Stimulated activated CD4-positive, alpha-beta T cell treated with anti-CD3 and anti-CD28 coated beads, TNF-alpha, amount 100 ng/mL, for 48 hours (primary cell): ENCODE data around the gene PIAS4.

Source experiments
- DNase-seq, 3 donors: peaks; one replicate each; pipeline ENCODE4 v3.0.0-alpha.2; 2020; ENCODE audit warnings: low read depth in 3 of 3

PIAS4 gene

GRCh38 chr19:4059891-4060620 is 52.5 kb downstream of the PIAS4 start:
- no peak for DNase-seq

GRCh38 chr19:4060621-4061177 is 53.2 kb downstream of the PIAS4 start:
- no peak for DNase-seq

DNA sequence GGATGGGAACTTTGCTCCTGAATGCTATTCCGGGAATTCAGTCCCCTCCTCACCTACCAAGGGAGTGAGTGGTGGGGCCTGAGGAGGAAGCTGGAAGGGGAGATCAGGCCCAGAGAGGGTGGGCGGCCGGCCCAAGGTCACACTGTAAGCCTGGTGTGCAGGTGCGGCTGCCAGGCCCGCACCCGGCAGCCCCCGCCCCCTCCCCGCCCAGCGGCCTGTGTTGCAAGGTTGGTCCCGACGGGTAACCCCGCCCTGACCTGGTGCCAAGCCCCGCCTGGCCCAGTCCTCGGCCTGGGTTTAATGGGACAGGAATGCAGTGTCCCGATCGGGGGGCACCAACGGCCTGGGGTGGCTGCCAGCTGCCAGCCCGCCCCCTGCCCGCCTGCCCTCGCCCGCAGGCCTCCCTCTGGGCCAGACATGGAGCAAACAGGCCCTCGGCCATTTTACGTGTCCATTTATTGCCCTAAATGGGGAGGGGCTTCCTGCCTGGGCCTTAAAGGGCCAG is 53.7 kb downstream of the PIAS4 start:
- DNase-seq: no peak

GRCh38 chr19:4061683-4062418 is 54.3 kb downstream of the PIAS4 start:
- no peak for DNase-seq

DNA sequence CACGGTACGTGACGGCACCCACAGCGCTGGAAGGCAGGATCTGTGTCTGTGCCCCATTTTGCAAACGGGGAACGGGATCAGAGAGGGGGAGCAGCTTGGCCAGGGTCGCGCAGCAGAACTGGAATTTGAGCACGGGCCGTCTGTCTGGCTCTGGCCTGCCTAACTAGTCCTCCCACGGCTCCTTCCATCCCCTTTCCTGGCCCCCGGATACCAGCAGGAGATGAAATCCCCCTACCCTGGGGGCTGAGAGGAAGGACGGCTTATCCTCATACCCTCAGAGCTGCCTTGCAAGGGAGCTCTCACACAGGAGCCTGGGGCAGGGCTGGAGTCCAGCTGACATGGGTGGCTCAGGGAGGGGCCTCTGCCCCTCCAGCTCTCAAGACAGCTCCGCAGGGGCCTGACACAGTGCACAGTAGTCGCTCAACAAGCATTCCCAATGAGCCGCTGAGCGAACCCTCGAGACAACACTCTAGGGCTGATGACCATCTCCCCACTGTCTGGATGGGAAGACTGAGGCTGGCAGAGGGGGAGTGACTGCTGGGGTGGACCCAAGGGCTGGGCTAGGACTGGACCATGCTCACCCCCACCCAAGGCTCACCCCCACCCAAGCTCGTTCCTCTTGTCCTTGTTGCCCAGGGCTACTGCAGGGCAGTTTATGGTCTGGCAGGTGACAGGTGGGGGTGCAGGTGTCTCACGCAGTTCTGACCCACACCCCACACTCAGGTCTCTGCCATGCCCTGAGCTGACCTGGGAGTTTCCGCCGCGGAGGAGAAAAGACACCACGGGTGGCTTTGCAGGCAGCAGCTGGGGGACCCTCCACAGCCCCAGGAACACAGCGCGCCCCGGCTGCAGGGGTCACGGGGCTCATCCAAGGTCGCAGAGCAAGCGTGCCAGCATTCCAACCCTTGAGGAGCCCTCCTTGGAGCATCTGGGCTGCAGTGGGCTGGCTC is 55.2 kb downstream of the PIAS4 start:
- no peak for DNase-seq

DNA sequence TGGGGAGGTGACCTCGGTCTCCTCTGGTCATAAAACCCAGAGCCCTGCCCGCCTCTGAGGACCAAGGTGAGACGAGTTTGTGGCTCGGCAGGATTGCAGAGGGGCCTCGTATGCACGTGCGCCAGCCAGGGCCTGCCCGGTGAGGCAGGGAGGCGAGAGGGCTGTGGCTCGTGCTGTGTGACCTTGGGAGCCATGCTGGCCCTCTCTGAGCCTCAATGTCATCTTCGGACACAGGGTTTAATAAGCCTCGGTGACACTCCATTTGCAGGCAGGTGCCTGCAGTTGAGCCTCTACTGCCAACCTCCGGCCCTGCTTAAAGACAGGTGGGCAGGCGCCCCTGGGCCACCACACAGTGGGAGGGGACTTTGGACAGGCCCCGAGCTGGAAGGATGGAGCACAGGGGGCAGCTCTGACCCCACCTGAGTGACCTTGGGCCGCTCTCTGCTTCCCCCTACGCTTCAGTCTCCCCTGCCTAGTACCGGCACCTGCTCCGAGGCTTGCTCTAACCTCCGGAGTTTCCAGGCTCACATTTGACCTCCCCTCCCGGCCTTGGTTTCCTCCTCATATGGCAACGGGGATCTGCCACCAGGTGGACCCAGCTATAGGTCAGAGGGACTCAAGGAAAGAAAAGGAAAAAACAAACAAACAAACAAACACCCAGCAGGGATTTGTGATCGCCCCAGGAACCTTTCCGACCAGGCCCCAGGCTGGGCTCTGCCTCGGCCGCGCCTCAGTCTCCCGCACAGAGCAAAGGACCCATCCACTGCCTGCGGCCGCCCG is 56.0 kb downstream of the PIAS4 start:
- DNase-seq: no peak

GRCh38 chr19:4064149-4064495 is 56.6 kb downstream of the PIAS4 start:
- DNase-seq: no peak

GRCh38 chr19:4064496-4065260 is 57.1 kb downstream of the PIAS4 start:
- no peak for DNase-seq

DNA sequence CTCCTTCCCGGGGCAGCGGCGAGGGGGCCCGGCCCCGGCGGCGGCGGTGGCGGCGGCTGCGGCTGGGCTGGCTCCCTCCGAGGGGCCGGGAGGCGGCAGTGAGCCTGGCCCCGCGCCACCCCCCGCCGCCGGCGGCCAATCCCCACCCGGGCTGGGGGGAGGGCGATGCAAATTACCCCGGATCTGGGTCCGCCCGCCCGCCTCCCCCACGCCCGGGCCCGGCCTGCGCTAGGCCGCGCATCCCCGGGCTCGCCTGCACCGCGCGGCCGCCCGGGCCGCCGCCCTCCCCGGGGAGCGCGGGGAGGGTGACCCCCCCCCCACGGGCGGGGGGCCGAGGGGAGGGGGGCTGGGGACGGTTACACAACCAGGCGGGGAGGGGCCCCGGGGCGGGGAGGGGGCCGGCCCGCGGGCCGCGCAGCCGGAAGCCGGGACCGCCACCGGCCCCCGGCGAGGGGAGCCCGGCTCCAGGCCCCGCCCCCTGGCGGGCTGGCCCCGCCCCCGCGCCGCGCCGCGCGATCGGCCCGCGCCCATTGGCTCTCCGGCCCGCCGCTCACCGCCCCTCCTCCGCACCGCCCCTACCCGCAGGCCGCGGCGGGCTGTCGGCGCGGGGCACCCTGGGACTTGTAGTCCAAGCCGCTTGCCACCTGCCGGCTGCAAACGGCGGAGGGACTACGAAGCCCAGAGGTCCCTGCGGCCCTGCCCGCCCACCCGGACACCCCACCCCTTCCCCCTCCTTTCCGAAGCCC is 58.1 kb downstream of the PIAS4 start:
- DNase-seq: peak; percentile 91 to 95 (median 94)

DNA sequence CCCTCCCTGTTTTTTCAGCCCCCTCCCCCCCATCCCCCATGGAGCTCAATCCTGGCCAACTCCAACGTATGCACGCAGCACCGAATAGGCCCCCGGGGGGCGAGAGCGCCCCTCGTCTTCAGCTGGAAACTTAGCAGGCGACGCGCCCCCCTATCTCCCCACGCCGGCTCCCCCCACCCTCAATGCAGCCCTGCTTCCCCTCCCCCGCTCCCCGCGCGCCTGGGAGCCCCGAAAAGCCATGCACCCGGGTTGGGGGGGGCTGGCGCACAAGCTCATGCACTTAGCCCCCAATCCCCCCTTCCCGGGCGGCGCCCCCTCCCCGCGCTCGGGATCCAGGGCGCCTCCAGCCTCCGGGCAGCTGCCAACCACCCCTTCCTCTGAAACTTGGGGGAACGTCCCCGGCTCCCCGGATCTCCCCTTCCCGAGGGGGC is 58.7 kb downstream of the PIAS4 start:
- DNase-seq: no peak

DNA sequence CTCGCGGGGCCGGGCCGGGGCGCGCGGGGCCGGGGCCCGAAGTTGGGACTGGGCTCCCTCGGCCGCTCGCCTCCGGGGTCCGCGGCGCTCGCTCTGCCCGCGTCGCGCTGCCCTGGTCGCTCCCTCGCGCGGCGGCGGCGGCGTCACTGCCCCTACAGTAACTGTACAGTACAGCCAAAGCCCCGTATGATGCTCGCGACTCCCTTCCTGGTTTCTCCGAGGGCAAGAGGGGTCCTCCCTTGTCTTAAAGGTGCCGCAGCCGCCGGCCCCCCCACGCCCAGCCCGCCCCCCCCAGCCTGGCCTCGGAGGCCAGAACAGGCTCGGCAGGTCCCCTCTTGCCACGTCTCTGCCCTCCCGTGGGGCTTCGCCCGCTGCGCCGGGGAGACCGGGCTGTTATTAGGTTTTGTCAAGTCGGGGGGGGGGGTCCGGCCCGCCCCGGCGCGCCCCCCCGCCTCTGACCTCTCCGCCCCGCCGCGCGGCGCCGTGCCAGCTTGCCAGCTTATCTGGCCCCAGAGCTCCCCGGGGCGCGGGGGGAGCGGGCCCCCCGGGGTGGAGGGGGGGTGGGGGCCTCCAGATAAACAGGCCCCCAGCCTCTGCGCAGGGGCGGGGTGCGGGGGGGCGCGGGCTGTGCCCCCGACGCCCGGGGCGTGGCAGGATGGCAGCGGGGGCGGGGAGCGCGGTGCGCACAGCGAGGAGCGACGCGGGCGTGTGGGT is 59.3 kb downstream of the PIAS4 start, which contains the start of gene ZBTB7A:
TSS of gene ZBTB7A (minus strand) at position 218 of the 714 bp plus-strand sequence. CDS start 11,667 bp downstream, outside the sequence.
- peak in 2 of 3 donors; percentile 57 to 58 for DNase-seq

DNA sequence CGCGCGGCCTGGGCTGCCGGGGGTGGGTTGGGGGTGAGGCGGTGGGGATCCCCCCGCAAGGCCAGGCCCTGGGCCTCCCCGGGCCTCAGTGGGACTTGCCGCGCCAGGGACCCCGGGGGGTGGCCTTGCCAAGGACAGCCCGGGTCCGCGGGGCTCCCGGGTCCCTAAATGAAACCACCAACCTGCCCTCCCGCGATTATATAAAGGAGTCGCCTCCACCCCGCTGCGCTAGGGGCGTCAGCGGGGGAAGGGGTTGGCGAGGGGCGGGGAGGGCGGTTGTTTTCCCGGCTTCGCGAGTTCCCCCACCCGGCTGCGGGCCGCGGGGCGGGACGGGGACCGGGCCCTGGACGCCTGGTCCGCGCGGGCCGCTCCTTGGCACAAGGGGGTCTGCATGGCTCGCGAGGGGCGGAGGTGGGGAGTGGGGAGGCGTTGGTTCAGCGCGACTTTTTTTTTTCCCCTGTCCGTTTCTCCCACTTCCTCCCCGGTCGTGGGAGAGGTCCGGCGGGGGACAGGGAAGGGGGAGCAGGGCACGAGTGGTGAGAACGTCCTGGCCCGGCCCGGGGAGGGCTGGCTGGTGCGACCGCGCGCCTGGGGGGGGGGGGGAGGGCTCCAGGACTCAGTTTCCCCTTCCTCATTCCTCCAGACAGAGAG is 60.0 kb downstream of the PIAS4 start:
- DNase-seq: no peak

- no peak for DNase-seq
Measured at GRCh38 chr19:4068047-4068966, 60.8 kb downstream of the PIAS4 start.

GRCh38 chr19:4069331-4069959 is 61.9 kb downstream of the PIAS4 start:
- DNase-seq: peak in 1 of 3 donors; percentile 60

DNA sequence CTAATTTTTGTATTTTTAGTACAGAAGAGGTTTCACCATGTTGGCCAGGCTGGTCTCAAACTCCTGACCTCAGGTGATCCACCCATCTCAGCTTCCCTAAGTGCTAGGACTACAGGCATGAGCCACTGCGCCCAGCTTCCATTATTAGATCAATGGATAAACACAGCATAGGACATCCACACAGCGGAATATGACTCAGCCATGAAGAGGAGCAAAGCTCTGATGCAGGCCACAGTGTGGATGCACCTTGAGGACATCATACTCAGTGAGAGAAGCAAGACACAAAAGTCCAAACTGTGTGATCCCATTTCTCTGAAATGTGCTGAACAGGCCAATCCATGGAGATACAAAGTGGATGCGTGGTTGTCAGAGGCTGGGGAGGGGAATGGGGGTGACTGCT is 64.1 kb downstream of the PIAS4 start:
- no peak for DNase-seq

DNA sequence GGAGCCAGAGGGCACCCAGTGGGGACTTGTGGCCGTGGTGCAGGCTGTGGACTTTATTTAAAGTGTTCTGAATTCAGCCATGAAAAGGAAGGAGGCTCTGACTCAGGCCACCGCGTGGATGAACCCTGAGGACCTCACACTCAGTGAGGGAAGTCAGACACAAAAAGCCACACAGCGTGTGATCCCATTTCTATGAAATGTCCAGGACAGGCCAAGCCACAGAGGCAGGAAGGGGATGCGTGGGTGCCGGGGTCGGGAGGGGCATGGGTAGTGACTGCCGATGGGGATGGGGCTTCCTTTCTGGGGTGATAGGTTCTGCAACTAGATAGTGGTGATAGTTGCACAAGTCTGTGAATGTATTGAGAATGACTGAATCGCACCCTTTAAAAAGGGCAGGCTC is 67.8 kb downstream of the PIAS4 start:
- DNase-seq: no peak

DNA sequence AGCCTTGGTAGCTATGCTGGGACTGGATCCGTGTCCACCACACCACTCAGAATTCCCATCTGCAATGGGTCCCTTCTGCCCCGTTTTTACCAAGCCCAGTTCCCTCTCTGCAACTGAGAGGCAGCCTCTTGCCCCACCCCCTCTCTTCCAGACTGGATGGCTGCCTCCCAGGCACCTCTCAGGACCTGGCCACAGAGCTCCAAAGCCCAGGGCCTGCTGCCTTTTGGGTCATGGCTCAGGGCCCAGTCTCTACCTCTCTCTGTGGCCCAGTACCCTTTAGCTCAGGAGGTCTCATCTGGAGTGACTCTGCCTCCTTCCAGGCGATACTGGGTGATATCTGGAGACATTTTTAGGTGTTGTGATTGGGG is 69.5 kb downstream of the PIAS4 start:
- DNase-seq: no peak
